Sciatic nerve (tissue), 2 donors: ENCODE results near the gene CRYAA. TPM values are rescaled to one million over a fixed set of nuclear protein-coding genes. Genes with fewer than 3 reads are reported as not detected.
"Not testable (repeated sequence)": the region's sequence is repeated elsewhere in the genome, so short reads cannot be mapped to it uniquely, and the experiment has no call there.

Experiments used
- ATAC-seq: fragments of 200-7000 bp; cut with Tn5 transposase; one replicate; pipeline ENCODE4 v1.9.1; 2020; ENCODE audit warnings: mild to moderate bottlenecking, moderate library complexity
- DNase-seq: peaks from one replicate; pipeline ENCODE4 v3.0.0-alpha.2; 2020; ENCODE audit warnings: low spot score
- intact Hi-C: fragments of 100-400 bp; cut with DNase I; formaldehyde crosslinking; loops from one replicate; pipeline ENCODE4 v1.14.2; 2022
- total RNA-seq: library from RNA; stranded (reverse); fragmentation: NEBNext Ultra II Directional; extraction: Animal tissue kit (Norgen Biotek cat#: 25700); gene quantifications from one replicate; pipeline ENCODE4 v1.2.1, GENCODE V29; 2021
- donor health status: DM: no; HTN: no; CAD: no.
- donor health status: DM: no; HTN: no; CAD: no.

CRYAA gene
- total RNA-seq, 1 donor from 2014 or later = not detected

- DNase-seq, intact Hi-C loops: not testable (repeated sequence)
Measured at GRCh38 chr21:43173930-43174329, 5.1 kb downstream of the CRYAA start.

GRCh38 chr21:43174998-43175397, 6.2 kb downstream of the CRYAA start:
- ATAC-seq, DNase-seq, intact Hi-C loops: not testable (repeated sequence)

More at GRCh38 chr21:43173930-43174329, 5.1 kb downstream of the CRYAA start:
- ATAC-seq = not testable (repeated sequence)

DNA sequence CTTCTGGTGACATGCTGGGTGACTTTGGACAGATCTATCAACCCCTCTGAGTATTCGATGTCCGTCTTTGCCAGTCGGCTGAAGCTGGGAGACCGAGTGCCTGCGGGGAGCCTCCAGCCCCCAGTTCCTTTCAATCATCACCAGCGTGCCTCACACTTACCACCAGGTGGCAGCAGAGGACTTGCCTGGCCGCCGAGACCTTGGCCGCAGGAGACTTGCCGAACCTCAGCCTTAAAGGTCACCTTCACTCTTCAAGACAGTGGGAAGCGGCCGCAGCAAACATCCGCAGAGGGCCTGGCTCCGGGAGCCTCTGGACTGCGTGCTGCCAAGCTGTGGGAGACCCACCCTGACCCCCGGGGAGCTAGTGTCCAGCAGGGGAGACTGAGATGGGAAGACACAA, 7.8 kb downstream of the CRYAA start:
- peak; percentile 79 for ATAC-seq
- intact Hi-C loops, DNase-seq: not testable (repeated sequence)

DNA sequence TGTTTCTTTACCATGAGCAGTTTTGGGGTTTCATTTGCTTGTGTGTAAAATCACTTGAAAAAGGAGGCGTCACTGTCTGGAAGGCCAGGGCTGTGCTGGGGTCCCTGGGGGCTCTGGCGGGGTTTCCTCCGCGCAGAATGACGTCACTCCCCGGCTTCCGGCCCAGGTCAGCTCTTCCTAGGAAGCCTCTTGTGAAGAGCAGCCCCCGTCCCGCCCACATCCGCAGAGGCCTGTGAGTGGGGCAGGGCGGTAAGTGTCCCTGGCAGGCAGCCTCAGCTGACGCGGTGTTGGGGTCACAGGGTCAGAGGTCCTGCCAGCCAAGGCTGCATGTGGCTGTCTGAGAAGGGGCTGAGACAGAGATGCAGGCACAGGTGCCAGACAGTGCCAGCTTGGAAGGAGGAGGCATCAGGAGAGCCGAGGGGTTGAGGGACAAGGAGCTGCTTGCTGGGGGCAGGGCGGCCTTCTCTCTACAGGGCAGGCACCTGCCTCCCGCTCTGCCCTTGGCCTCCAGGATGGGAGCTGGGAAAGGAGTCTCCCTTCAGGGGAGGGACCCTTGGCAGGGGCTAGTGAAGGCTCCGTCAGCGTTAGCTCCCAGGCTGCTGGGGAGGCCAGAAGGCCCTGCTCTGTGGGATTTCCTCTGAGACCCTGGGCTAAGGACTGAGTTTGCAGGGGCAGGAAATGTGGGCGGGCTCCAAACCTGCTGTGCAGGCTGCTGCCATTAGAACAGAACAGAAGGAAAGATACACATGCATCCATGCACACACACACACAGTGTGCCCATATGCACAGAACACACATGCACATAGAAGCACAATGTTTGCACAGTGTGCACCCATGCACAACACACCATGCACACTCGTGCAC, 8.5 kb downstream of the CRYAA start:
- ATAC-seq = peak; percentile 92
- DNase-seq, intact Hi-C loops: not testable (repeated sequence)

DNA sequence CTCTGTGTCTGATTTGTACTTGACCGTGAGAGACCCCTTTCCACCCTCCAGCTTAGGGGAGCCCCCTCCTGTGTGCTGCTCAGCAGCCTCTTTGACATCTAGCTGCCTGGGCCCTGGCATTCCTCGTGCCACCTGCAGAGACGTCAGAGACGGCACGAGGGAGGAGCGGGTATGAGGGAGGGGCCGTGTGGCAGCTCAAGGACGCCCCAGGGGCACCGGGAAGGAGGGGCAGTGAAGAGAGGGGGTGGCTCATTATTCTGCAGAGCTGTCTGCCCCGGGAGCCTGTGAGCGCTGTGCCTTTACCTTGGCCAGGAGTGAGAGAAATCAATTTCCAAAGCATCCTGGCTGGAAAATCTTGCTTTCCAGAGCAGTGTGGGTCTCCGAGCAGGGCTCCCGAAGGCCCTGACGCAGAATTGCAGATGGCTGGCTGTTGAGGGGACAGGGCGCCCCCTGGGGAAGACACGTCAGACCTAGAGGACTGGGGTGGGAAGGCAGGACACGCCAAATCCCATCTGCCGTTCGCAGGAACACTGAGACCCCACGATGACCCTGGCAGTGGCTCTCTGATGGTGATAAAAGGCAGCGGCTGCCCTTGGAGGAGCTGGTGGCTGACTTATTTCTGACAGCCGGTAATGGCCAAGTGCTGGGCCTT, 9.5 kb downstream of the CRYAA start:
- intact Hi-C loops, ATAC-seq: not testable (repeated sequence)

GRCh38 chr21:43181033-43181432, 12.2 kb downstream of the CRYAA start:
- DNase-seq, intact Hi-C loops, ATAC-seq: not testable (repeated sequence)

More for the DNA sequence above, 9.5 kb downstream of the CRYAA start:
- not testable (repeated sequence) for DNase-seq

DNA sequence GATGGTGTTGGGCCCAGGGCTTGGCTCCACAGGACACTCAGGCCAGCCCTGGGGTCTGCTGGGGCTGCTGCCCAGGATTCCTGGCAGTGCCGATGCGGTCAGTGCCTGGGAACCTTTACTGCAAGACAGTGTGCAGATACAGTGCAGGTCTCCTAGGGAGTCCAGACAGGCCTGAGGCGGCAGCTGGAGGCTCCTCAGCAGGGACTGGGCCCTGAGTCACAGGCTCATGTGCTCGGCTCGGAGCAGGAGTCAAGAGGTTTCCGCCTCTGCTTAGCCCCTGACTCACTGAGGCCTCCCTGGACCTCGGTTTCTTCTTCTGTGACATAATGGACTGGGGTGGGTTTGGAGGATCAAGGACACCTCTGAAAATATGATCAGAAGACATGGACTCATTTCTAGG, 18.5 kb downstream of the CRYAA start:
- DNase-seq, intact Hi-C loops, ATAC-seq: not testable (repeated sequence)

DNA sequence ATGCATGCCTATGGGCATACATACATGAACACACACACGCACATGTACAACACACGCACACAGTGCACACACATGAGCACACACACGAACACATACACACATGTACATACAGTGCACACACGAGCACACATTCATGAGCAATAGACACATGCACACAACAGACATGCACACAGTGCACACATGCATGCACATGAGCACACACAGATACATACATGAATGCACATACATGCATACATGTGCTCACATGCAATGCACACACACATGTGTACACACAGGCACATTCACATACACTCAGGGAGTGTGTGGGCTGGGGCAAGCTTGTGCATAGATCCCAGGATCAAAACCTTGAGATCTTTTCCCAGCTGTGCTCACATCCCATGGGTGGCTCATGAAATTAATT, 18.9 kb downstream of the CRYAA start:
- ATAC-seq (no peak), DNase-seq (peak; percentile 10)
- intact Hi-C loops = no loop called here

GRCh38 chr21:43188181-43188580, 19.4 kb downstream of the CRYAA start:
- DNase-seq (peak; percentile 40), ATAC-seq (no peak)
- intact Hi-C loops = no loop called here

- intact Hi-C loops = no loop called here
- ATAC-seq = peak; percentile 63
- DNase-seq = peak; percentile 59
Measured at GRCh38 chr21:43188592-43189210, 19.9 kb downstream of the CRYAA start.

GRCh38 chr21:43189936-43190335, 21.1 kb downstream of the CRYAA start:
- ATAC-seq (no peak), DNase-seq (peak; percentile 38)
- intact Hi-C loops = no loop called here

DNA sequence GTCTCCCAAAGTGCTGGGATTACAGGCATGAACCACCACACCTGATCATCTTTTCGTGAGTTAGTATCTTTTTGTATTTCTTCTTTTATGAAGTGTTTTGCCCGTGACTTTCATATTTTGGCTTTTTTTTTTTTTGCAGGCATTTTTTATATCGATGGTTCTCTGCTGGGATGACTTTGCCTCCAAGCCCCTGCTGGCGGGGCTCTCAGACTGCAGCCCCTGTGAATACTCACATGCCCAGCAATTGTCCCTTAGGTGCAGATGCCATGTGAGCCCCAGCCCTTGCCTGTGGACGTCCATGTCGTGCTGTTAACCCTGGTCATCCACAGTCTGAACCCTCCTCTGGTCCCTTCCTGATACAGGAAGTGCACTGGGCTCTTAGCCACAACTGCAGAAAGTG, 21.7 kb downstream of the CRYAA start:
- intact Hi-C loops = no loop called here
- no peak for ATAC-seq
- peak; percentile 23 for DNase-seq

- ATAC-seq = no peak
- DNase-seq = peak; percentile 48
- intact Hi-C loops = no loop called here
Measured at GRCh38 chr21:43190951-43191350, 22.1 kb downstream of the CRYAA start.

DNA sequence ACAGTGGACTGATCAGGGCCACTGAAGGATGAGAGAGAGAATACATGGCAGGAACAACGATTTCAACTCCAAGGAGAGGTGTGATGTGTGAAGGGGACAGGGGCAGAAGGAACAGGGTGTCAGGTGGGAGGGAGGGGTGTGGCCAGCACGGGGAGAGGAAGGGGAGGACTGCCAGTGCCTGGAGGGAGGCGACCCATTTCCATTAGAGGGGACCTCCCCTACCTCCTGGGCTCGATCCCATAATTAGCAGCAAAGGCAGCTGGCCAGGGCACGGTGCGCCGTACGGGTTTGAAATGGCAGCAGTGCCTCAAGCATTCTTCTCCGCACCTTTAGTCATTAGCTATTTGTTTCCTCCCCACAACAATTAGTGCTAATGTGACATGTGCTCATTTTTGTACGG, 22.7 kb downstream of the CRYAA start:
- DNase-seq = peak; percentile 45
- no peak for ATAC-seq

DNA sequence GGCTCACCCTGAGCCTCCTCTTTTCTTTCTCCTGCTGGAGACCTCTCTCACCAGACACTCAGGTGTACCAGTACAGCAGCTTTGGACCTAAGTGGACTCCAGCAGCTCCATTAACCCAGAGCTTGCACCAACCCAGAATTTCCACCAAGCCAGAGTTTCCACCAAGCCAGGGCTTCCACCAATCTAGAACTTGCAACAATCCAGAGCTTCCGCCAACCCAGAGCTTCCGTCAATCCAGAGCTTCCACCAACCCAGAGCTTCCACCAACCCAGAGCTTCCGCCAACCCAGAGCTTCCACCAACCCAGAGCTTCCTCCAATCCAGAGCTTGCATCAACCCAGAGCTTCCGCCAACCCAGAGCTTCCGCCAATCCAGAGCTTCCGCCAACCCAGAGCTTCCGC, 23.2 kb downstream of the CRYAA start:
- ATAC-seq (no peak), DNase-seq (peak; percentile 21)
- intact Hi-C loops = no loop called here

More for the DNA sequence above, 22.7 kb downstream of the CRYAA start:
- intact Hi-C loops = no loop called here

- intact Hi-C loops = no loop called here
- ATAC-seq (no peak), DNase-seq (peak; percentile 31)
Measured at GRCh38 chr21:43192501-43193081, 23.8 kb downstream of the CRYAA start.

DNA sequence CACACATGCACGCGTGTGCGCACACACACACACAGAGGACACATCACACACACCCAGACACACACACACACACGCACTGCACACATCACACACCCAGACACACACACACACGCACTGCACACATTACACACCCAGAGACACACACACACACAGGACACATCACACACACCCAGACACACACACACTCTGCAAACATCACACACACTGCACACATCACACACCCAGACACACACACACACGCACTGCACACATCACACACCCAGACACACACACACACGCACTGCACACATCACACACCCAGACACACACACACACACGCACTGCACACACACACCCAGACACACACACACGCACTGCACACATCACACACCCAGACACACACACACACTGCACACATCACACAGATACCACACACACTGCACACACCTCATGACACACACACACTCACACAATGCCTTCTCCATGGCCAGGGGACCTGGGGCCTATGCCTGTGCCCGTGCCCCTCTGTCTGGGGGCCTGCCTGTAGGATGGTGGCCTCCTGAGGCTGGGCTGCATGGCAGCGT, 24.4 kb downstream of the CRYAA start:
- peak; percentile 53 for DNase-seq
- intact Hi-C loops = no loop called here
- no peak for ATAC-seq

DNA sequence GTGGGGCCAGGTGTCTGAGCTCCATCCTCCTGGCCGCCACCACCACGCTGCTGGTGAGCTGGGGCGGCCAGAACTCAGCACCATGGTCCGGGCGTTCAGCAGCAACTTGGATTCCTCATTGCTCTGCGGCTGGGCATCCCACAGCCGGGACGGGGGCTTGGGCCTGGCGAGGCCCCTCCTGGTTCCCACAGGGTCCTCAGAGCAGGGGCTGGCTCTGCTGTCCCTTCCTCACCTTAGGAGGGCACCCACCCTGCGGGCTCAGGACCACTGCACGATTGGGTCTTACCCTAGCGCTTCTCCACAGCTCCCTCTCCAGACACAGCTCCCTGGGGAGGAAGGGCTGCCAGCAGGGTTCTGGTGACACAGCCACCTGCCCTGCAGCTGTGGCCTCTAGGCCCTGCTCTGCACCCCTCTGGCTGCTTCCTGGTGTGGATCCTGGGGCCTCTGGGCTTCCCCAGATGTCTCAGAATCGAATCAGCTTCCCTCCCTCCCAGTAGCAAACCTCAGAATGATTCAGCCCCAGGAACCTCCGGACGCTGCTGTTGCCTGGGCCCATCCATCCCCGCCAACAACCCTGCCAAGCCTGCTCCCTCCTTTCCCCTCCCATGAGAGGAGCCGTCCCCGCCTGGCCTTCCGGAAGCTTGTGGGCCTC, 25.0 kb downstream of the CRYAA start:
- intact Hi-C loops = no loop called here
- DNase-seq (peak; percentile 62), ATAC-seq (peak; percentile 64)
